GM23338 (cell line): ENCODE data around the gene HDAC11. TPM values are rescaled to one million over a fixed set of nuclear protein-coding genes. Genes with fewer than 3 reads are reported as not detected.

ENCODE experiments used
- ATAC-seq: fragments of 200-7000 bp; cut with Tn5 transposase; 3 replicates; pipeline ENCODE4 v1.9.1; 2020
- DNase-seq: peaks from one replicate; pipeline ENCODE4 v3.0.0-alpha.2; 2015; ENCODE audit warnings: low spot score
- H2AFZ ChIP-seq: fragments of 200-600 bp; sonication (generic); 2 replicates; pipeline ENCODE4 v1.8.0; 2016; ENCODE audit warnings: antibody characterized with exemption, mild to moderate bottlenecking, moderate library complexity
- H3F3A ChIP-seq: fragments of 200-600 bp; sonication (generic); replicated peaks from 2 replicates; pipeline ENCODE4 v1.8.0; 2017; ENCODE audit warnings: antibody characterized with exemption, mixed run types, low read depth
- H3K27ac ChIP-seq: fragments of 200-600 bp; sonication (generic); 2 replicates; pipeline ENCODE4 v1.6.1; 2016; ENCODE audit warnings: low read depth
- H3K27me3 ChIP-seq: fragments of 200-600 bp; sonication (generic); 2 replicates; pipeline ENCODE4 v1.8.0; 2016; ENCODE audit warnings: mild to moderate bottlenecking, mixed run types, moderate library complexity; ENCODE audit not compliant: insufficient read depth
- H3K36me3 ChIP-seq: fragments of 200-600 bp; sonication (generic); 2 replicates; pipeline ENCODE4 v1.8.0; 2016; ENCODE audit warnings: mild to moderate bottlenecking; ENCODE audit not compliant: insufficient read depth
- H3K4me1 ChIP-seq: fragments of 200-600 bp; sonication (generic); 2 replicates; pipeline ENCODE4 v1.8.0; 2016; ENCODE audit warnings: mild to moderate bottlenecking, moderate library complexity; ENCODE audit not compliant: insufficient read depth
- H3K4me2 ChIP-seq: fragments of 200-600 bp; sonication (generic); 2 replicates; pipeline ENCODE4 v1.7.1; 2017; ENCODE audit warnings: mixed run types
- H3K4me3 ChIP-seq: fragments of 200-600 bp; sonication (generic); 2 replicates; pipeline ENCODE4 v1.6.1; 2016; ENCODE audit warnings: mixed run types
- H3K79me2 ChIP-seq: fragments of 200-600 bp; sonication (generic); replicated peaks from 2 replicates; pipeline ENCODE4 v1.8.0; 2017; ENCODE audit warnings: mild to moderate bottlenecking; ENCODE audit not compliant: insufficient read depth
- H3K9me2 ChIP-seq: fragments of 200-600 bp; sonication (generic); 2 replicates; pipeline ENCODE4 v1.8.0; 2017; ENCODE audit not compliant: insufficient read depth
- H4K20me1 ChIP-seq: fragments of 200-600 bp; sonication (generic); replicated peaks from 2 replicates; pipeline ENCODE4 v1.8.0; 2017; ENCODE audit warnings: mild to moderate bottlenecking; ENCODE audit not compliant: insufficient read depth
- H3K27ac Mint-ChIP-seq: 2 replicates; pipeline ENCODE4 v1.8.0; 2020; ENCODE audit warnings: inconsistent platforms, mild to moderate bottlenecking, moderate library complexity, mixed read lengths
- H3K27me3 Mint-ChIP-seq: 3 replicates; pipeline ENCODE4 v1.8.0; 2022; ENCODE audit warnings: low read depth, mild to moderate bottlenecking, moderate library complexity, mixed read lengths, inconsistent platforms; ENCODE audit not compliant: insufficient read depth, poor library complexity
- H3K36me3 Mint-ChIP-seq: 3 replicates; pipeline ENCODE4 v1.8.0; 2021; ENCODE audit warnings: low read depth, mild to moderate bottlenecking, inconsistent platforms, moderate library complexity, mixed read lengths
- H3K4me1 Mint-ChIP-seq: 3 replicates; pipeline ENCODE4 v1.8.0; 2020; ENCODE audit warnings: mild to moderate bottlenecking, inconsistent platforms, mixed read lengths
- H3K4me3 Mint-ChIP-seq: 3 replicates; pipeline ENCODE4 v1.8.0; 2021; ENCODE audit warnings: moderate library complexity, mild to moderate bottlenecking, inconsistent platforms, mixed read lengths
- H3K9me3 Mint-ChIP-seq: 3 replicates; pipeline ENCODE4 v1.8.0; 2020; ENCODE audit warnings: moderate library complexity, mild to moderate bottlenecking, inconsistent platforms, mixed read lengths
- CREB1 ChIP-seq: fragments of 250-450 bp; sonication (Bioruptor Pico); IDR thresholded peaks from 2 replicates; pipeline ENCODE4 v1.5.0; 2020; ENCODE audit warnings: low read depth, mild to moderate bottlenecking, moderate library complexity
- ETS1 ChIP-seq: IDR thresholded peaks from 2 replicates; pipeline ENCODE4 v1.6.1; 2016; ENCODE audit warnings: antibody characterized with exemption
- EZH2 ChIP-seq: fragments of 200-600 bp; sonication (generic); IDR thresholded peaks from one replicate; pipeline ENCODE4 v1.8.0; 2017; ENCODE audit warnings: antibody characterized with exemption, mild to moderate bottlenecking, low read depth; ENCODE audit not compliant: unreplicated experiment
- EZH2phosphoT487 ChIP-seq: fragments of 200-600 bp; sonication (generic); IDR thresholded peaks from one replicate; pipeline ENCODE4 v1.8.1; 2018; ENCODE audit warnings: antibody characterized with exemption; ENCODE audit not compliant: unreplicated experiment
- JUNB ChIP-seq: IDR thresholded peaks from one replicate; pipeline ENCODE4 v1.6.1; 2016; ENCODE audit warnings: antibody characterized with exemption; ENCODE audit not compliant: unreplicated experiment
- NANOG ChIP-seq: IDR thresholded peaks from 2 replicates; pipeline ENCODE4 v1.6.1; 2016; ENCODE audit warnings: antibody characterized with exemption, borderline replicate concordance
- POLR2AphosphoS5 ChIP-seq: IDR thresholded peaks from 2 replicates; pipeline ENCODE4 v1.6.1; 2016; ENCODE audit warnings: antibody characterized with exemption, low read depth
- REST ChIP-seq: IDR thresholded peaks from one replicate; pipeline ENCODE4 v1.6.1; 2018; ENCODE audit warnings: antibody characterized with exemption; ENCODE audit not compliant: unreplicated experiment
- STAT1 ChIP-seq: IDR thresholded peaks from one replicate; pipeline ENCODE4 v1.6.1; 2016; ENCODE audit warnings: antibody characterized with exemption; ENCODE audit not compliant: unreplicated experiment
- ZNF114 ChIP-seq: fragments of 250-450 bp; sonication (Bioruptor Pico); IDR thresholded peaks from 2 replicates; pipeline ENCODE4 v1.5.0; 2020; ENCODE audit warnings: mild to moderate bottlenecking, moderate library complexity
- ZNF331 ChIP-seq: fragments of 250-450 bp; sonication (Bioruptor Pico); IDR thresholded peaks from 2 replicates; pipeline ENCODE4 v1.5.0; 2020; ENCODE audit warnings: low read depth, mild to moderate bottlenecking, moderate library complexity
- polyA plus RNA-seq: library from polyadenylated mRNA; unstranded; fragments of >200 nt; fragmentation: Nextera tagmentation; extraction: Ambion mirVana; gene quantifications from 2 replicates; pipeline ENCODE4 v1.2.1, GENCODE V29; 2016
- total RNA-seq: library from RNA; depleted of rRNA; stranded (reverse); fragments of >200 nt; shearing (Covaris generic); gene quantifications from 2 replicates; pipeline ENCODE4 v1.2.3, GENCODE V29; 2014
- TF ChIP-seq, protein P1 (sequence below), 2 experiments: fragments of 200-600 bp in 1 of 2; sonication (generic) in 1 of 2; conservative IDR thresholded peaks; 2 replicates each; pipeline versions ENCODE4 v1.5.1 to v1.6.1; 2016 to 2017; ENCODE audit warnings: antibody characterized with exemption in 2 of 2, low read depth in 2 of 2, mild to moderate bottlenecking in 2 of 2, moderate library complexity in 1 of 2
- TF ChIP-seq, protein P2 (sequence below): fragments of 250-450 bp; sonication (Bioruptor Pico); IDR thresholded peaks from 2 replicates; pipeline ENCODE4 v1.5.0; 2020; ENCODE audit warnings: mild to moderate bottlenecking, moderate library complexity

The HDAC11 gene
- total and polyA plus RNA-seq, 2 experiments from 2014 or later: 5.4 to 15.8 TPM

DNA sequence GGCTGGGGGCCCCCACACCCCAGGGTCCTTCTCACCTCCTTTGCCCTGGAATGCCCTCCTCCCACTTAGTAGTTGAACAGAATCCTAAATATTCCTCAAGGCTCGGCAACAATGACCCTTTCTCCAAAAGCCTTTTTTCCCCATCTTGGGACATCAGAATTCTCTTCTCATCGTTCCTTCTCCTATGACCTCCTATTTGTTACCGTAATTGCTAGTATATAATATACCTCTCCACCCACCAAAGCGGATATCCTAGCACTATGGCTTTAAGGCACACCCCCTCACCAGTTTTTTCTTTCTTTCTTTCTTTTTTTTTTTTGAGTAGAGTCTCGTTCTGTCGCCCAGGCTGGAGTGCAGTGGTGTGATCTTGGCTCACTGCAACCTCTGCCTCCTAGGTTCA, 16.8 kb downstream of the HDAC11 start:
- peaks cover 7% of the 10 kb centered on the region for H3K4me1 Mint-ChIP-seq
- H3K27me3 Mint-ChIP-seq: peaks cover 11% of the 10 kb centered on the region
- H4K20me1 ChIP-seq: no peaks in the 10 kb centered on the region
- H3K4me2 ChIP-seq: no peak overlapping the region
- TF ChIP-seq, protein P1, sequence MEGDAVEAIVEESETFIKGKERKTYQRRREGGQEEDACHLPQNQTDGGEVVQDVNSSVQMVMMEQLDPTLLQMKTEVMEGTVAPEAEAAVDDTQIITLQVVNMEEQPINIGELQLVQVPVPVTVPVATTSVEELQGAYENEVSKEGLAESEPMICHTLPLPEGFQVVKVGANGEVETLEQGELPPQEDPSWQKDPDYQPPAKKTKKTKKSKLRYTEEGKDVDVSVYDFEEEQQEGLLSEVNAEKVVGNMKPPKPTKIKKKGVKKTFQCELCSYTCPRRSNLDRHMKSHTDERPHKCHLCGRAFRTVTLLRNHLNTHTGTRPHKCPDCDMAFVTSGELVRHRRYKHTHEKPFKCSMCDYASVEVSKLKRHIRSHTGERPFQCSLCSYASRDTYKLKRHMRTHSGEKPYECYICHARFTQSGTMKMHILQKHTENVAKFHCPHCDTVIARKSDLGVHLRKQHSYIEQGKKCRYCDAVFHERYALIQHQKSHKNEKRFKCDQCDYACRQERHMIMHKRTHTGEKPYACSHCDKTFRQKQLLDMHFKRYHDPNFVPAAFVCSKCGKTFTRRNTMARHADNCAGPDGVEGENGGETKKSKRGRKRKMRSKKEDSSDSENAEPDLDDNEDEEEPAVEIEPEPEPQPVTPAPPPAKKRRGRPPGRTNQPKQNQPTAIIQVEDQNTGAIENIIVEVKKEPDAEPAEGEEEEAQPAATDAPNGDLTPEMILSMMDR (conservative IDR thresholded peaks at IDR 0.05; ENCODE audit: low read depth in 2 of 2): no peak
- no peak for TF ChIP-seq NANOG
- no peak for TF ChIP-seq STAT1
- no peak for TF ChIP-seq CREB1 (CRISPR knock-in tag)
- no peak for TF ChIP-seq POLR2AphosphoS5
- TF ChIP-seq REST: no peak
- TF ChIP-seq ETS1: no peak
- no peak for TF ChIP-seq EZH2
- TF ChIP-seq EZH2phosphoT487: no peak
- TF ChIP-seq ZNF114 (CRISPR knock-in tag): no peak
- no peak for TF ChIP-seq JUNB
- no peak for TF ChIP-seq ZNF331 (CRISPR knock-in tag)
- TF ChIP-seq, protein P2, sequence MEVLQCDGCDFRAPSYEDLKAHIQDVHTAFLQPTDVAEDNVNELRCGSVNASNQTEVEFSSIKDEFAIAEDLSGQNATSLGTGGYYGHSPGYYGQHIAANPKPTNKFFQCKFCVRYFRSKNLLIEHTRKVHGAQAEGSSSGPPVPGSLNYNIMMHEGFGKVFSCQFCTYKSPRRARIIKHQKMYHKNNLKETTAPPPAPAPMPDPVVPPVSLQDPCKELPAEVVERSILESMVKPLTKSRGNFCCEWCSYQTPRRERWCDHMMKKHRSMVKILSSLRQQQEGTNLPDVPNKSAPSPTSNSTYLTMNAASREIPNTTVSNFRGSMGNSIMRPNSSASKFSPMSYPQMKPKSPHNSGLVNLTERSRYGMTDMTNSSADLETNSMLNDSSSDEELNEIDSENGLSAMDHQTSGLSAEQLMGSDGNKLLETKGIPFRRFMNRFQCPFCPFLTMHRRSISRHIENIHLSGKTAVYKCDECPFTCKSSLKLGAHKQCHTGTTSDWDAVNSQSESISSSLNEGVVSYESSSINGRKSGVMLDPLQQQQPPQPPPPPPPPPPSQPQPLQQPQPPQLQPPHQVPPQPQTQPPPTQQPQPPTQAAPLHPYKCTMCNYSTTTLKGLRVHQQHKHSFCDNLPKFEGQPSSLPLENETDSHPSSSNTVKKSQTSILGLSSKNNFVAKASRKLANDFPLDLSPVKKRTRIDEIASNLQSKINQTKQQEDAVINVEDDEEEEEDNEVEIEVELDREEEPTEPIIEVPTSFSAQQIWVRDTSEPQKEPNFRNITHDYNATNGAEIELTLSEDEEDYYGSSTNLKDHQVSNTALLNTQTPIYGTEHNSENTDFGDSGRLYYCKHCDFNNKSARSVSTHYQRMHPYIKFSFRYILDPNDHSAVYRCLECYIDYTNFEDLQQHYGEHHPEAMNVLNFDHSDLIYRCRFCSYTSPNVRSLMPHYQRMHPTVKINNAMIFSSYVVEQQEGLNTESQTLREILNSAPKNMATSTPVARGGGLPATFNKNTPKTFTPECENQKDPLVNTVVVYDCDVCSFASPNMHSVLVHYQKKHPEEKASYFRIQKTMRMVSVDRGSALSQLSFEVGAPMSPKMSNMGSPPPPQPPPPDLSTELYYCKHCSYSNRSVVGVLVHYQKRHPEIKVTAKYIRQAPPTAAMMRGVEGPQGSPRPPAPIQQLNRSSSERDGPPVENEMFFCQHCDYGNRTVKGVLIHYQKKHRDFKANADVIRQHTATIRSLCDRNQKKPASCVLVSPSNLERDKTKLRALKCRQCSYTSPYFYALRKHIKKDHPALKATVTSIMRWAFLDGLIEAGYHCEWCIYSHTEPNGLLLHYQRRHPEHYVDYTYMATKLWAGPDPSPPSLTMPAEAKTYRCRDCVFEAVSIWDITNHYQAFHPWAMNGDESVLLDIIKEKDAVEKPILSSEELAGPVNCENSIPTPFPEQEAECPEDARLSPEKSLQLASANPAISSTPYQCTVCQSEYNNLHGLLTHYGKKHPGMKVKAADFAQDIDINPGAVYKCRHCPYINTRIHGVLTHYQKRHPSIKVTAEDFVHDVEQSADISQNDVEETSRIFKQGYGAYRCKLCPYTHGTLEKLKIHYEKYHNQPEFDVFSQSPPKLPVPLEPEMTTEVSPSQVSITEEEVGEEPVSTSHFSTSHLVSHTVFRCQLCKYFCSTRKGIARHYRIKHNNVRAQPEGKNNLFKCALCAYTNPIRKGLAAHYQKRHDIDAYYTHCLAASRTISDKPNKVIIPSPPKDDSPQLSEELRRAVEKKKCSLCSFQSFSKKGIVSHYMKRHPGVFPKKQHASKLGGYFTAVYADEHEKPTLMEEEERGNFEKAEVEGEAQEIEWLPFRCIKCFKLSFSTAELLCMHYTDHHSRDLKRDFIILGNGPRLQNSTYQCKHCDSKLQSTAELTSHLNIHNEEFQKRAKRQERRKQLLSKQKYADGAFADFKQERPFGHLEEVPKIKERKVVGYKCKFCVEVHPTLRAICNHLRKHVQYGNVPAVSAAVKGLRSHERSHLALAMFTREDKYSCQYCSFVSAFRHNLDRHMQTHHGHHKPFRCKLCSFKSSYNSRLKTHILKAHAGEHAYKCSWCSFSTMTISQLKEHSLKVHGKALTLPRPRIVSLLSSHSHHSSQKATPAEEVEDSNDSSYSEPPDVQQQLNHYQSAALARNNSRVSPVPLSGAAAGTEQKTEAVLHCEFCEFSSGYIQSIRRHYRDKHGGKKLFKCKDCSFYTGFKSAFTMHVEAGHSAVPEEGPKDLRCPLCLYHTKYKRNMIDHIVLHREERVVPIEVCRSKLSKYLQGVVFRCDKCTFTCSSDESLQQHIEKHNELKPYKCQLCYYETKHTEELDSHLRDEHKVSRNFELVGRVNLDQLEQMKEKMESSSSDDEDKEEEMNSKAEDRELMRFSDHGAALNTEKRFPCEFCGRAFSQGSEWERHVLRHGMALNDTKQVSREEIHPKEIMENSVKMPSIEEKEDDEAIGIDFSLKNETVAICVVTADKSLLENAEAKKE (CRISPR knock-in tag): no peak
- DNase-seq (no peak), ATAC-seq (no peak)
- peaks cover 7% of the 10 kb centered on the region; the same call in 1 of the 2 replicates for H3K4me1 ChIP-seq
- H3K4me3 ChIP-seq: no peak overlapping the region
- no peak overlapping the region for H3K4me3 Mint-ChIP-seq
- no peaks in the 10 kb centered on the region for H3K36me3 ChIP-seq
- no peaks in the 10 kb centered on the region for H3K27me3 ChIP-seq
- H2AFZ ChIP-seq: no peak overlapping the region
- no peaks in the 10 kb centered on the region for H3K9me3 Mint-ChIP-seq
- no peak overlapping the region for H3K27ac ChIP-seq
- no peaks in the 10 kb centered on the region for H3K9me2 ChIP-seq
- H3K79me2 ChIP-seq: no peaks in the 10 kb centered on the region
- no peaks in the 10 kb centered on the region for H3F3A ChIP-seq
- H3K27ac Mint-ChIP-seq: no peak overlapping the region
- no peaks in the 10 kb centered on the region for H3K36me3 Mint-ChIP-seq
